ENCODE data around the gene PCDH15. TPM values are rescaled to one million over a fixed set of nuclear protein-coding genes. Genes with fewer than 3 reads are reported as not detected.

Gene PCDH15
- total RNA-seq, 2 donors from 2014 or later = not detected

DNA sequence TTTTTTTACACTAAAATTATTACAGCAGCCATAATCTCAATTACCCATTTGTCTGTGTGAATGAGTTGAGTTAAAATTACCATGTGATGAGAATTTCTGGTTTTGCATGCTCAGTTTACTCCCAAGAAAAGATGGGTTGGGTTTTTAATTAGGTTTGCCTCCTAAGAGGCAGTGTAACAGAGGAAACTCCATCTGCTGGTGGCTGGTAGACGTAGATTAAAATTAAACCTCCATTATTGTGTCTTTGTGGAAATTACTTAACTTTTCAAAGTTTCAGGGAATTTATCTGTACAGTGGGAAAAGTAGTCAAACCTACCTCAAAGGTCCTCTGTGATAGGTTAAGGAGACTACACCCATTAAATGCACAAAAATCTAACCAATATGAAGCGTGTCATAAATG, 954.2 kb downstream of the PCDH15 start:
- H3K27me3 Mint-ChIP-seq = no peaks in the 10 kb centered on the region
- no peak for ATAC-seq
- H3K36me3 Mint-ChIP-seq (ENCODE audit: low read depth) = no peaks in the 10 kb centered on the region
- no peak overlapping the region for H3K27ac Mint-ChIP-seq
- no peak overlapping the region for H3K4me3 Mint-ChIP-seq
- no peaks in the 10 kb centered on the region for H3K4me1 Mint-ChIP-seq
- H3K9me3 ChIP-seq (ENCODE audit: control insufficient read depth, low read length, poor library complexity, severe bottlenecking) = no peaks in the 10 kb centered on the region
- no peak for DNase-seq

DNA sequence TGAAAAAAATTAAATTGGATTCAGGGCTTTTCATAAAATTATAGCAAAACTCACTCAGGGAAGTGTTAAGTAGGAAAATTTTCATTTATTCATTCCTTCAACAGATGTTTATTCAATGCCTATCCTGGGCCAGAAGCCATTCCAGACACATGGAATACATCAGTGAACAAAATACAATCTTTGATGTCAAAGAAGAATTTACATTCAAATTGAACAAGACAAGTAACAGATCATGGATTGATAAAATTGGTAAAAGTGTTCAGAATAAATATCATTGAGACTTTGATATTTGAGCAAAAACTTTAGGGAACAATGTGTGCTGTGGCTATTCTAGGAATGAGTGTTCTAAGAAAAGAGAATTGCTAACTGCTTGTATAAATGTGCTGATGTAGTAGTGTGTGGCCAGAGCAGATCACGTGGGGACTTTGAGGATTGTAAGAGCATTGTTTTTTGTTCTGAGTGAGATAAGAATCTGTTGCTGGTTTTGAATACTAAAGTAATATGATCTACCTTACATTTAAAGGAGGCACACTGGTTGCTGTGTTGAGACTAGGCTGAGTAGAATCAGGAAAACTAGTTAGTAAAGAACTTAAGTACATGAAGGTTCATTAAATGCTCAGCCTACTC, 957.2 kb downstream of the PCDH15 start:
- DNase-seq = no peak
- Mint-ChIP-seq H3K4me1 (no peaks in the 10 kb centered on the region), H3K4me3 (no peak overlapping the region), H3K27me3 (no peaks in the 10 kb centered on the region), H3K36me3 (ENCODE audit: low read depth) (no peaks in the 10 kb centered on the region), H3K27ac (no peak overlapping the region)
- no peak for ATAC-seq
- no peaks in the 10 kb centered on the region for H3K9me3 ChIP-seq (ENCODE audit: control insufficient read depth, low read length, poor library complexity, severe bottlenecking)

DNA sequence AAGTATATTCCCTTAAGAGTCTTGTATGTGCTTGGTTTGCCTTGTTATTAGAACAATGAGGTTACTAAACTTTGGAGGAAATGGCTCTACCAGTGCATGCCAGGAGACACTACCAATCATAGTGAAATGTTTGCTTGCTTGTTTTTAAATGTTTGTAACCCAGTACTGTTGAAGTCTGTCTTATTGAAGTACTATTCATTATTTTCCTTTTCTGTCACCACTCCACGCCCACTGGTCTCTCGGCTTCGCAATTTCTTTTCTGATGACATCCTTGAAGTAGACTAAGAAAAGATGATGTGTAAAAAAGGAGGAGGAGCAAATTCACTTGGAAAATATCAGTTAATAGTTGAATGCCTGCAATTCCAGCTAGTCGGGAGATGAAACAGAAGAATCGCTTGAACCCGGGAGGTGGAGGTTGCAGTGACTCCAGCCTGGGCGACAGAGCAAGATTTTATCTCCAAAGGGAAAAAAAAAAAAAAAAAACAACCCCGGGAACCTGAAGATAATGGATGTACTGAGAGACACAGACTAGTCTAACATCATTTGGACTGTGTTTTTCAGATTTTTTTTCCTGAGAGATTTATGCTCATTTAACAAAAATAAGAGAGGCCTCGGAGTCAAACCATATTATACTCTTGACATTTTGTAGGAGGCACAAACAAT, 959.4 kb downstream of the PCDH15 start:
- Mint-ChIP-seq H3K4me1 (no peaks in the 10 kb centered on the region), H3K27me3 (no peaks in the 10 kb centered on the region), H3K27ac (no peak overlapping the region), H3K36me3 (ENCODE audit: low read depth) (no peaks in the 10 kb centered on the region), H3K4me3 (no peak overlapping the region)
- ATAC-seq (no peak), DNase-seq (no peak)
- H3K9me3 ChIP-seq (ENCODE audit: control insufficient read depth, low read length, poor library complexity, severe bottlenecking) = no peaks in the 10 kb centered on the region

DNA sequence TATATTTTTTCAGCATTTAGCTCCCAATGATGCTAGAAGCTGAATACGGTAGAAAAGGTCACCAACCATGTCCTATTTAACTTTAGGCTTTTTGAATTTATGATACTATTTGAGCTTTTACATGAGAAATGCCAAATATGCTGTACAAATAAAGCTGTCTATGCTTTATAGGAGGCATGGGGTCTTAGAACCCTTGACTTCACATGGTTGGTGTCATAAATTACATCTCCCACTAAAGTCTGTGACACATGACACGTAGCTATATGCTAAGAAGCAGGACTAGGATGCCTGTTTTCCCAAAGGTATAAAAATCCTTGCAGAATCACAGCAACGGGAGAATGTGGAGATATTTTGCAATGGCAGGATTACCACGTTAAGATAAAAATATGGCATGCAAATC, 960.4 kb downstream of the PCDH15 start:
- no peaks in the 10 kb centered on the region for H3K9me3 ChIP-seq (ENCODE audit: control insufficient read depth, low read length, poor library complexity, severe bottlenecking)
- Mint-ChIP-seq H3K36me3 (ENCODE audit: low read depth) (no peaks in the 10 kb centered on the region), H3K27ac (no peak overlapping the region), H3K4me3 (no peak overlapping the region), H3K27me3 (no peaks in the 10 kb centered on the region), H3K4me1 (no peaks in the 10 kb centered on the region)
- DNase-seq = no peak
- no peak for ATAC-seq

DNA sequence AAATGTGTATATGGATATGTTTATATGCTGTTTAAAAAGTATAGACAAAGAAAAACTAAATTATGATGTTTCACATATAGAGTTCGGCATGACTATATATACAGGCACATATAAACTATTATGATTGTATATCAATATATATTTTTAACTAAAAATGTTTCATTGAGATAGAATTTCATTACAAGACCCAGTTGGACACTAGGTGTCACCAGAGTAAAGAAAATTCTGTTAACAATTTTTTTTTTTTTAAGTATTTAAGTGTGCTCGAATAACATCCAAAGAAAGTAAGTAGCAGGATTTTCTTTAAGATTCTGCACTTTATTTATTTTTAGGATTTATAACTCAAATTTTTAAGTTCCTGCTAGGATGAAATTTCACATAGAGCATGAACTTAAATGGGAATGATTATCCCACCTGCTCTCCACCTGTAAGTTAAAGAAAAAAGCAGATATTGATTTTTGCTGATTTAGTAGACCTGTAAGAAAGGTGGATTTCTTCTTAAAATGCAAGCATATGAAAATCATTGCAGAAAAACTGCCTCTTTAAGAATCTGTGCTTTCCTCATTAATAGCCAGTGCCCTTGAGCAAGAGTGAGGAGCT, 961.5 kb downstream of the PCDH15 start:
- ATAC-seq (no peak), DNase-seq (no peak)
- H3K9me3 ChIP-seq (ENCODE audit: control insufficient read depth, low read length, poor library complexity, severe bottlenecking) = no peaks in the 10 kb centered on the region
- Mint-ChIP-seq H3K27me3 (no peaks in the 10 kb centered on the region), H3K4me1 (no peaks in the 10 kb centered on the region), H3K36me3 (ENCODE audit: low read depth) (no peaks in the 10 kb centered on the region), H3K4me3 (no peak overlapping the region), H3K27ac (no peak overlapping the region)

DNA sequence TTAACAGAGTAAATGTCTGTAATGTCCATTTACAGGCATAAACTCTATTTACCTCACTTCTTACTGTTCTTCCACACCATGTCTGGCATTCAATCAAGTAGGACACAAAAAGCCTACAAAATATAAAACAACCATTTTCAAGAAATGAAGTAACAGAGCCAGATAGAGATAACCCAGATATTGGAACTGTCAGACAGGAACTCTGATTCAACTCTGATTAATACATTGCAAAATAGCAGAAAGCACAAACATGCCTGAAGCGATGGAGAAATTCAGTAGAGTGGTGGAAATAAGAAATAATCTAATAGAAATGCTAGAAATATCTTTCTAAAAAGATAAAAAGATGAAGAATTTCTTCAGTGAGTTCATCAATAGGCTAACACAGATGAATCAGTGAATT, 964.4 kb downstream of the PCDH15 start:
- DNase-seq = no peak
- H3K27ac Mint-ChIP-seq = no peak overlapping the region
- H3K27me3 Mint-ChIP-seq = no peaks in the 10 kb centered on the region
- no peak for ATAC-seq
- H3K4me3 Mint-ChIP-seq = no peak overlapping the region
- H3K36me3 Mint-ChIP-seq (ENCODE audit: low read depth) = no peaks in the 10 kb centered on the region
- no peaks in the 10 kb centered on the region for H3K9me3 ChIP-seq (ENCODE audit: control insufficient read depth, low read length, poor library complexity, severe bottlenecking)
- H3K4me1 Mint-ChIP-seq = no peaks in the 10 kb centered on the region

DNA sequence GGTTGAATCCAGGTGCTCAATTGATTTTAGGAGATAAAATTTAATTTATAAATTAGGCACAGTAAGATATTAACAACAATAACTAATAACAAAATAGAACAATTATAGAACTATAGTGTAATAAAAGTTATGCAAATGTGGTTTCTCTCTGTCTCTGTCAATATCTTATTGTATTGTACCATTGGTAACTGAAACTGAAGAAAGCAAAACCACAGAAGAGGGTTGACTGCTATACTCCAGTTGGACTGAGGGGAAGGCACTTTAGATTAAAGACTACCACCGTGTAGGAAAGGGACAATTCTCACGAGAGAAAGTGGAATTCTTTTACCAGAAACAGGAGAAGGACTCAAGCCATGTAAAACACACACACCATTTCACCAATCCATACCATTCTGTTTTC, 967.1 kb downstream of the PCDH15 start:
- H3K4me1 Mint-ChIP-seq = no peaks in the 10 kb centered on the region
- ATAC-seq (no peak), DNase-seq (no peak)
- H3K36me3 Mint-ChIP-seq (ENCODE audit: low read depth) = no peaks in the 10 kb centered on the region
- H3K4me3 Mint-ChIP-seq = no peak overlapping the region
- no peak overlapping the region for H3K27ac Mint-ChIP-seq
- no peaks in the 10 kb centered on the region for H3K9me3 ChIP-seq (ENCODE audit: control insufficient read depth, low read length, poor library complexity, severe bottlenecking)
- H3K27me3 Mint-ChIP-seq = no peaks in the 10 kb centered on the region

DNA sequence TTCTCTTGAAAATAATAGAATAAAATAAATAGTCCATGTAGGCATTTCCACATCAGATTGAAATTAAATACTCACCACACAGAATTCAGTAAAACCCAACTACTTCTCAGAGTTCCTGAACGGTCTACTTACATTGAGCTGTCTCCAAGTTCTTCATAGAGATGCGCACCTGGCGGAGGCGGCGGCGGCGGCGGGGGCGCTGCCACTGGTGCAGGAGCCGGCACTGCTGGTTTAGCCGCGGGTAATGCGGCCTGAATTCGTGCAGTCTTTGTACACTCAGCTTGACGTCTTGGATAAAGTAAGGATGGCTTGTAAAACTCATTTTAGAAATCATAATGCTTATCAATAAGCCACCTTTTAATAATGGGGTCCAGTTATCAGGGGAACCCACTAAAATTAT, 973.8 kb downstream of the PCDH15 start:
- no peaks in the 10 kb centered on the region for H3K36me3 Mint-ChIP-seq (ENCODE audit: low read depth)
- H3K27me3 Mint-ChIP-seq = no peaks in the 10 kb centered on the region
- H3K27ac Mint-ChIP-seq = no peak overlapping the region
- no peaks in the 10 kb centered on the region for H3K9me3 ChIP-seq (ENCODE audit: control insufficient read depth, low read length, poor library complexity, severe bottlenecking)
- ATAC-seq = no peak
- H3K4me1 Mint-ChIP-seq = no peaks in the 10 kb centered on the region
- H3K4me3 Mint-ChIP-seq = no peak overlapping the region
- no peak for DNase-seq

DNA sequence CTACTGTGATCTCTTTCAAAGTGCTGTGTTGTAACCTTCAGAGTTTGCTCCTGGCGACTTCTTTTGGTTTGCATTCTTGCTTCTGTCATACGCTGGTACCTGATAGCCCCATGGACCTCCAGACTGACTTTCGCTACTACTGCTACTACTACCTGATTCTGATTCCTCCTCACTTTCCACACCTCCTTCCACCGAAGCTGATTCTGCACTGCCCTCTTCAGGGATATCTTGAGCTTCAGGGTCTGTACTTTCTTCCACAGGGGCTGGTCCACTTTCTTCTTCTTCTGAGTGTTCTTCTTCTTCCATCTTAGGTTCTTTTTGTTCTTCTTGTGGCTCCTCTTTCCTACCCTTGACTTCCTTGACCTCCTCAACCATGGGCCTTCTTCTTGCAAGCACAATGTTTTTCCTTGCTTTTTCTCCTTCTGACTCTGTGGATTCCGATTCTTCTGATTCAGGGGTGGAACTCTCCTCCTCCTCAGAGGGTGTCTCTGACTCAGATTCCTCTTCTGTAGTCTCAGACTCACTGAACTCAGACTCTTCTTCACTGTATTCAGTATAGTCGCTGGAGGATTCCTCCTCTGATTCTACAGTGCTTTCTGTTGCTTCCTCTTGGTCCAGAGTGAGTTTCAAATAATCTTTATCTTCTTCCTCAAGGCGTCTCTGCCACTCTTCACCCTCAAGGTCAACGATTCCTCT, 992.2 kb downstream of the PCDH15 start:
- no peak overlapping the region for H3K27ac Mint-ChIP-seq
- H3K4me3 Mint-ChIP-seq = no peak overlapping the region
- H3K4me1 Mint-ChIP-seq = no peaks in the 10 kb centered on the region
- H3K27me3 Mint-ChIP-seq = no peaks in the 10 kb centered on the region
- H3K9me3 ChIP-seq (ENCODE audit: control insufficient read depth, low read length, poor library complexity, severe bottlenecking) = peaks cover under 1% of the 10 kb centered on the region
- no peak for DNase-seq
- ATAC-seq = no peak
- no peaks in the 10 kb centered on the region for H3K36me3 Mint-ChIP-seq (ENCODE audit: low read depth)

DNA sequence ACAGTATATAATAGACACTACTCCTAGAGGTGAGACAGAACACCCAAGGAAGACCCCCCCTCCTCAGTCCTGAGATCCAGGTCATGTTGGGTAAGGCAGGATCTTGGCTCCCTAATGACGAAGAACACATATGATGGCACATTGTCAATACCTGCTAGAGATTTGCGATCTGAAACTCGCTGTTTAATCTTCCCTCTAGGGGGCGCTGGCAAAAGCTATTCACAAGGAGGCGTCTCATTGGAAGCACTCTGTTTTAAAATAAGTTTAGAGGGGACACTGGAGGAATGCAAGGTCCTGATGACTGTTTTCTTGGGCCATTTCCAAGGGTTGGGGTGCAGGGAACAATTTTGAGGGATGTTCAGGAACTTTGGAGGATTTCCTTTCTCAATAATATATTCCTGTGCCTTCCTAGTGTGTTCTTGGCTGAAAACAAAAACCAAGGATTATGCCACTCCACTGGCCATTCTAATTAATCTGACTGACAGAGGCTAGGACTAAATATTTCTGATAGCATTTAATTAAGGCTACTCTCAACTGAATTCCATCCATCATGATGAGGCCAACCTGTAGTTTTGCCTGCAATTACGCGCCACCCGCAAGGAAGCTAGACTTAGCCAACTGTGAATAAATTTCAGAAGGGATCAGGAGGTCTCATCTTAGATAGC, 1014.7 kb downstream of the PCDH15 start:
- ATAC-seq (no peak), DNase-seq (no peak)
- Mint-ChIP-seq H3K36me3 (ENCODE audit: low read depth) (no peaks in the 10 kb centered on the region), H3K4me1 (no peaks in the 10 kb centered on the region), H3K27ac (no peak overlapping the region), H3K27me3 (no peaks in the 10 kb centered on the region), H3K4me3 (no peak overlapping the region)
- no peaks in the 10 kb centered on the region for H3K9me3 ChIP-seq (ENCODE audit: control insufficient read depth, low read length, poor library complexity, severe bottlenecking)

DNA sequence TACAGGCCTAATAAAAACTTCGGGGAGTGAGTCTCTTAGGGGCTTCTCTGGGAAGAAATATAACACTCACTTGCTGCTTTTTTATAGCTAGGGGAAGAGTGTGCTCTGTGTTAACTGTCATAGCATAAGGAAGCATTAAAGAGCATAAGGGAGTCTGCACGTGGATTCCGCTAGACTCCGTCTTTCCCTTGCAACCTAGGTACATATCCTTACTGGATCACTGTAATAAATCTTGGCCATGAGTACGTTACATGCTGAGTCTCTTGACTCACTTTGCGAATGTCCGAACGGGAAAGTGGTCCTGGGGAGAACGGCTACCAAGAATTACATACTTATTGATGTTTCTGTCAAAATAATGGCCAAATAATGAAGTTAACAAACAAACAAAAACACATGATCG, 1029.3 kb downstream of the PCDH15 start:
- peaks cover 2% of the 10 kb centered on the region for H3K9me3 ChIP-seq (ENCODE audit: control insufficient read depth, low read length, poor library complexity, severe bottlenecking)
- ATAC-seq (no peak), DNase-seq (no peak)
- no peak overlapping the region for H3K4me3 Mint-ChIP-seq
- H3K27me3 Mint-ChIP-seq = no peaks in the 10 kb centered on the region
- H3K27ac Mint-ChIP-seq = no peak overlapping the region
- no peaks in the 10 kb centered on the region for H3K36me3 Mint-ChIP-seq (ENCODE audit: low read depth)
- H3K4me1 Mint-ChIP-seq = no peaks in the 10 kb centered on the region

DNA sequence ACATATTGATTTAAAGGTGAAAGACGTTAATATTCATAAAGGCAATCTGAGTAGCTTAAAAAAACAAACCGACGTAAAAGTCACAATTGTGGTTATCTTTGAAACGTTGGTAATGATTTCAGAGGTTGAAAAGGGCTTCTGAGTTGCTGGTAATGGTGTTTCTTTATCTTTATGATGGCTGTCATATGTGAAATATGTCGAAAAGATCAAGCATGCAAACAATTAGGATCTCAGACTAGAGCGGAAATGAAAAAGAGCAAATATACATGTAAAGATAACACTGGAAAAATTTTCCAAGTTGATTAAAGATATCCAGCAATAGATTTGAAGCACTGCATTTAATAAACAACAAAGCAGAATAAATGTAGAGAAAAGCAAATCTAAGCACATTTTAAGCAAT, 1030.1 kb downstream of the PCDH15 start:
- Mint-ChIP-seq H3K27me3 (no peaks in the 10 kb centered on the region), H3K36me3 (ENCODE audit: low read depth) (no peaks in the 10 kb centered on the region), H3K4me1 (no peaks in the 10 kb centered on the region), H3K4me3 (no peak overlapping the region), H3K27ac (no peak overlapping the region)
- no peak for ATAC-seq
- H3K9me3 ChIP-seq (ENCODE audit: control insufficient read depth, low read length, poor library complexity, severe bottlenecking) = peaks cover 2% of the 10 kb centered on the region
- no peak for DNase-seq

DNA sequence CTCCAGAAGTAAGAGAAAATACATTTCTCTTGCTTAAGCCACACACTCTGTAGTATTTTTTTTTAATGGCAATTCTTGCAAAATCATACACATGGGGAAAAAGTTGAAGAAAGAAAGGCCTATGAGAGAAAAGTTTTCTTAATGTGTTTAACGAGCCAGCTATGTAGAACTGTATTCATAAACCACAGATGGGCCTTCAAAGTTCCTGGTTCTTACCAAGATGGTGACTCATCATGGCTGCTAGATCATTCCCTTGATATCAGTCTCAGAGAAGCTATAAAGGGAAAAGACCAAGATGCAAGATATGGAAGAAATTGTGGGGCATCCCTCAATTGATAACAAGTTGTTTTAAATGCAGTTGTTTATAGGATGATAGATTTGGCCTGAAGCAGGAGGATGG, 1035.7 kb downstream of the PCDH15 start:
- Mint-ChIP-seq H3K27ac (no peak overlapping the region), H3K4me1 (no peaks in the 10 kb centered on the region), H3K27me3 (no peaks in the 10 kb centered on the region), H3K4me3 (no peak overlapping the region), H3K36me3 (ENCODE audit: low read depth) (no peaks in the 10 kb centered on the region)
- DNase-seq (no peak), ATAC-seq (no peak)
- peaks cover 2% of the 10 kb centered on the region for H3K9me3 ChIP-seq (ENCODE audit: control insufficient read depth, low read length, poor library complexity, severe bottlenecking)

All from T-helper 17 cell (primary cell).